Transverse colon (tissue), 4 donors: ENCODE results near the gene DCAF17.

Experiments used
- CTCF ChIP-seq, 5 experiments: fragments of 200-600 bp in 3 of 5; fragments of 450-650 bp in 2 of 5; sonication (generic) in 3 of 5; IDR thresholded peaks; 1 replicate in 2 of 5; 2 replicates in 3 of 5; pipeline ENCODE4 v1.5.1; 2016 to 2017; ENCODE audit warnings: antibody characterized with exemption in 5 of 5, inconsistent platforms in 3 of 5, mild to moderate bottlenecking in 2 of 5, moderate library complexity in 1 of 5
- EP300 ChIP-seq: sonication (generic); formaldehyde crosslinking; IDR thresholded peaks from one replicate; pipeline ENCODE4 v1.6.1; 2017; ENCODE audit warnings: antibody characterized with exemption, low read depth
- POLR2A ChIP-seq: fragments of 450-650 bp; IDR thresholded peaks from one replicate; pipeline ENCODE4 v1.6.1; 2016; ENCODE audit warnings: antibody characterized with exemption, mild to moderate bottlenecking, moderate library complexity
- POLR2AphosphoS5 ChIP-seq, 3 donors: sonication (generic); formaldehyde crosslinking; IDR thresholded peaks; one replicate each; pipeline ENCODE4 v1.6.1; 2016; ENCODE audit warnings: antibody characterized with exemption in 3 of 3

GRCh38 chr2:171401947-171402346 is 32.1 kb upstream of the DCAF17 start:
- no peak for TF ChIP-seq CTCF (IDR thresholded peaks at IDR 0.05)
- TF ChIP-seq EP300: no peak
- no peak for TF ChIP-seq POLR2A
- TF ChIP-seq POLR2AphosphoS5 (IDR thresholded peaks at IDR 0.05): no peak
